Transverse colon (tissue), 4 donors: ENCODE results near the gene SMARCA1. TPM values are rescaled to one million over a fixed set of nuclear protein-coding genes. Genes with fewer than 3 reads are reported as not detected.
"Not testable (repeated sequence)": the region's sequence is repeated elsewhere in the genome, so short reads cannot be mapped to it uniquely, and the experiment has no call there.

Source experiments
- DNase-seq: peaks from one replicate; pipeline ENCODE4 v3.0.0-alpha.2; 2019
- H3K27ac ChIP-seq, 4 donors: fragments of 200-600 bp; sonication (generic); 2 replicates each; pipeline ENCODE4 v1.5.1; 2016 to 2018; ENCODE audit warnings: inconsistent platforms in 4 of 4
- H3K27me3 ChIP-seq: fragments of 200-600 bp; sonication (generic); 2 replicates; pipeline ENCODE4 v1.5.1; 2017; ENCODE audit warnings: inconsistent platforms
- H3K36me3 ChIP-seq, 4 donors: fragments of 200-600 bp; sonication (generic); 2 replicates each; pipeline ENCODE4 v1.5.1; 2017 to 2019; ENCODE audit warnings: inconsistent platforms in 4 of 4
- H3K4me1 ChIP-seq, 4 donors: fragments of 200-600 bp; sonication (generic); 2 replicates each; pipeline ENCODE4 v1.5.1; 2017 to 2020; ENCODE audit warnings: inconsistent platforms in 4 of 4
- H3K4me3 ChIP-seq, 4 donors: fragments of 200-600 bp; sonication (generic); 1 replicate in 1 of 4; 2 replicates in 3 of 4; pipeline versions ENCODE4 v1.5.1 to v1.6.1; 2017 to 2019; ENCODE audit warnings: inconsistent platforms in 4 of 4
- H3K9me3 ChIP-seq, 2 donors: fragments of 200-600 bp; sonication (generic); 2 replicates each; pipeline ENCODE4 v1.5.1; 2017 to 2019; ENCODE audit warnings: inconsistent platforms in 2 of 2
- EP300 ChIP-seq: sonication (generic); formaldehyde crosslinking; IDR thresholded peaks from one replicate; pipeline ENCODE4 v1.6.1; 2017; ENCODE audit warnings: antibody characterized with exemption, low read depth
- POLR2A ChIP-seq: fragments of 450-650 bp; IDR thresholded peaks from one replicate; pipeline ENCODE4 v1.6.1; 2016; ENCODE audit warnings: antibody characterized with exemption, mild to moderate bottlenecking, moderate library complexity
- POLR2AphosphoS5 ChIP-seq, 3 donors: sonication (generic); formaldehyde crosslinking; IDR thresholded peaks; one replicate each; pipeline ENCODE4 v1.6.1; 2016; ENCODE audit warnings: antibody characterized with exemption in 3 of 3
- WGBS, 2 donors: methylation state at CpG; one replicate each; pipeline ENCODE4 v1.1.5; 2018; ENCODE audit warnings: low coverage in 1 of 2; 5-methylcytosine and 5-hydroxymethylcytosine counted together
- in situ Hi-C, 4 donors: fragments of 200-750 bp; cut with MboI; loops; one replicate each; pipeline versions ENCODE4 v1.15.0 to v1.15.1; 2017; ENCODE audit warnings: low sequenced_read_pairs in 3 of 4, low pct_ligation_motif_present in 1 of 4, low pct_unique_long_range_greater_than_20kb in 1 of 4
- intact Hi-C: fragments of 100-400 bp; cut with DNase I; formaldehyde crosslinking; loops from one replicate; pipeline ENCODE4 v1.15.1; 2023; ENCODE audit warnings: low total_unique reads
- total RNA-seq, 4 donors: library from RNA; depleted of rRNA; stranded (reverse); fragments of >200 nt; gene quantifications; one replicate each; pipeline ENCODE4 v1.1.0, GENCODE V29; 2016
- TF ChIP-seq, protein P1 (sequence below), 5 experiments: fragments of 200-600 bp in 3 of 5; fragments of 450-650 bp in 2 of 5; sonication (generic) in 3 of 5; IDR thresholded peaks; 1 replicate in 2 of 5; 2 replicates in 3 of 5; pipeline ENCODE4 v1.5.1; 2016 to 2017; ENCODE audit warnings: antibody characterized with exemption in 5 of 5, inconsistent platforms in 3 of 5, mild to moderate bottlenecking in 2 of 5, moderate library complexity in 1 of 5

The SMARCA1 gene
- total RNA-seq, 4 donors from 2014 or later, result 5.9 to 16.1 (median 13.2) TPM

- DNase-seq, result no peak
- no peaks in the 10 kb centered on the region for H3K9me3 ChIP-seq
- 38 to 60% methylated on average over 1 to 3 of the region's 3 CpGs for WGBS, 2 donors
- H3K4me1 ChIP-seq, result no peaks in the 10 kb centered on the region
- intact Hi-C loops (no loop called here), in situ Hi-C loops (no loop called here)
- H3K27ac ChIP-seq, result no peak overlapping the region
- no peak overlapping the region for H3K4me3 ChIP-seq
- no peaks in the 10 kb centered on the region for H3K27me3 ChIP-seq
- peaks cover 0 to 4% (median 0%) of the 10 kb centered on the region in 4 donors for H3K36me3 ChIP-seq
- TF ChIP-seq EP300 (no peak), POLR2A (no peak), POLR2AphosphoS5 (IDR thresholded peaks at IDR 0.05) (no peak)
- TF ChIP-seq, protein P1, sequence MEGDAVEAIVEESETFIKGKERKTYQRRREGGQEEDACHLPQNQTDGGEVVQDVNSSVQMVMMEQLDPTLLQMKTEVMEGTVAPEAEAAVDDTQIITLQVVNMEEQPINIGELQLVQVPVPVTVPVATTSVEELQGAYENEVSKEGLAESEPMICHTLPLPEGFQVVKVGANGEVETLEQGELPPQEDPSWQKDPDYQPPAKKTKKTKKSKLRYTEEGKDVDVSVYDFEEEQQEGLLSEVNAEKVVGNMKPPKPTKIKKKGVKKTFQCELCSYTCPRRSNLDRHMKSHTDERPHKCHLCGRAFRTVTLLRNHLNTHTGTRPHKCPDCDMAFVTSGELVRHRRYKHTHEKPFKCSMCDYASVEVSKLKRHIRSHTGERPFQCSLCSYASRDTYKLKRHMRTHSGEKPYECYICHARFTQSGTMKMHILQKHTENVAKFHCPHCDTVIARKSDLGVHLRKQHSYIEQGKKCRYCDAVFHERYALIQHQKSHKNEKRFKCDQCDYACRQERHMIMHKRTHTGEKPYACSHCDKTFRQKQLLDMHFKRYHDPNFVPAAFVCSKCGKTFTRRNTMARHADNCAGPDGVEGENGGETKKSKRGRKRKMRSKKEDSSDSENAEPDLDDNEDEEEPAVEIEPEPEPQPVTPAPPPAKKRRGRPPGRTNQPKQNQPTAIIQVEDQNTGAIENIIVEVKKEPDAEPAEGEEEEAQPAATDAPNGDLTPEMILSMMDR (IDR thresholded peaks at IDR 0.05), result no peak
Measured at GRCh38 chrX:129565046-129565650, 41.9 kb upstream of the SMARCA1 start.

GRCh38 chrX:129564345-129564744 lies 41.1 kb upstream of the SMARCA1 start:
- H3K27ac ChIP-seq, H3K4me3 ChIP-seq, intact Hi-C loops, in situ Hi-C loops, H3K27me3 ChIP-seq, DNase-seq, H3K36me3 ChIP-seq, H3K4me1 ChIP-seq, H3K9me3 ChIP-seq: not testable (repeated sequence)
- 100% methylated on average over 4 of the region's 5 CpGs; no CpG with 5 or more reads in 1 of the 2 donors for WGBS, 2 donors

- no peak for TF ChIP-seq POLR2AphosphoS5 (IDR thresholded peaks at IDR 0.05)
- TF ChIP-seq, protein P1 (IDR thresholded peaks at IDR 0.05), result no peak
- TF ChIP-seq POLR2A, result no peak
- no peak for TF ChIP-seq EP300
- no peaks in the 10 kb centered on the region for H3K4me1 ChIP-seq
- H3K9me3 ChIP-seq, result no peaks in the 10 kb centered on the region
- intact Hi-C loops, result no loop called here
- H3K36me3 ChIP-seq, result peaks cover 0 to 4% (median 0%) of the 10 kb centered on the region in 4 donors
- no peak overlapping the region for H3K4me3 ChIP-seq
- in situ Hi-C loops, result no loop called here
- 77 to 100% methylated on average over 1 to 3 of the region's 3 CpGs for WGBS, 2 donors
- H3K27me3 ChIP-seq, result no peaks in the 10 kb centered on the region
- DNase-seq, result no peak
- H3K27ac ChIP-seq, result no peak overlapping the region
Measured at GRCh38 chrX:129561453-129561852, 38.2 kb upstream of the SMARCA1 start.

- intact Hi-C loops (no loop called here), in situ Hi-C loops (no loop called here)
- TF ChIP-seq, protein P1 (IDR thresholded peaks at IDR 0.05), result no peak
- TF ChIP-seq POLR2A (no peak), POLR2AphosphoS5 (IDR thresholded peaks at IDR 0.05) (no peak), EP300 (no peak)
- H3K27ac ChIP-seq, result no peak overlapping the region
- H3K27me3 ChIP-seq, result no peaks in the 10 kb centered on the region
- WGBS, 2 donors, result 88 to 97% methylated on average over 1 of the region's 1 CpG
- no peaks in the 10 kb centered on the region for H3K9me3 ChIP-seq
- no peak for DNase-seq
- no peaks in the 10 kb centered on the region for H3K4me1 ChIP-seq
- no peak overlapping the region for H3K4me3 ChIP-seq
- peaks cover 0 to 4% (median 0%) of the 10 kb centered on the region in 4 donors for H3K36me3 ChIP-seq
Measured at GRCh38 chrX:129559783-129560182, 36.5 kb upstream of the SMARCA1 start.
